ENCODE measurements around the gene CBX1.

- TF ChIP-seq, protein P1, sequence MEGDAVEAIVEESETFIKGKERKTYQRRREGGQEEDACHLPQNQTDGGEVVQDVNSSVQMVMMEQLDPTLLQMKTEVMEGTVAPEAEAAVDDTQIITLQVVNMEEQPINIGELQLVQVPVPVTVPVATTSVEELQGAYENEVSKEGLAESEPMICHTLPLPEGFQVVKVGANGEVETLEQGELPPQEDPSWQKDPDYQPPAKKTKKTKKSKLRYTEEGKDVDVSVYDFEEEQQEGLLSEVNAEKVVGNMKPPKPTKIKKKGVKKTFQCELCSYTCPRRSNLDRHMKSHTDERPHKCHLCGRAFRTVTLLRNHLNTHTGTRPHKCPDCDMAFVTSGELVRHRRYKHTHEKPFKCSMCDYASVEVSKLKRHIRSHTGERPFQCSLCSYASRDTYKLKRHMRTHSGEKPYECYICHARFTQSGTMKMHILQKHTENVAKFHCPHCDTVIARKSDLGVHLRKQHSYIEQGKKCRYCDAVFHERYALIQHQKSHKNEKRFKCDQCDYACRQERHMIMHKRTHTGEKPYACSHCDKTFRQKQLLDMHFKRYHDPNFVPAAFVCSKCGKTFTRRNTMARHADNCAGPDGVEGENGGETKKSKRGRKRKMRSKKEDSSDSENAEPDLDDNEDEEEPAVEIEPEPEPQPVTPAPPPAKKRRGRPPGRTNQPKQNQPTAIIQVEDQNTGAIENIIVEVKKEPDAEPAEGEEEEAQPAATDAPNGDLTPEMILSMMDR (IDR thresholded peaks at IDR 0.05): no peak
- TF ChIP-seq POLR2A (IDR thresholded peaks at IDR 0.05): no peak
Measured at GRCh38 chr17:48066192-48066591, 35.1 kb downstream of the CBX1 start.

All from esophagus squamous epithelium (tissue), 4 donors.